ENCODE data around the gene PDIA4.

DNA sequence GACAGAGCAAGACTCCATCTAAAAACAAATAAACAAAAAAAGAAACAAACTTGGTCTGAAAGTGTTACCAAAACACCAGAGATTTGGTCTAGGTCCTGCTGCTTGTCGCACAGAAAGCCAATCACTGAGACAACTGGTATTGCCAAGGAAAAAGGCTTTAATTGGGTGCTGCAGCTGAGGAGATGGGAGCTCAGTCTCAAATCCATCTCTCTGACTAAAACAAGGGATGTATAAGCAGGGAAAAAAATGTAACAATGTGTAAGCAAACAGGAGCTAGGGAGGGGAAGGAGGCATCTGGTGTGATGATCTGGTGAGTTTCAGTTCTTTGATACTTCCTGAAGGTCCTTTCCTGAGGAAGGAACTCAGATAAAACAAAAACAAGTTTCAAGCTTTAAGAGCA is 8.4 kb upstream of the PDIA4 start:
- TF ChIP-seq, protein P1, sequence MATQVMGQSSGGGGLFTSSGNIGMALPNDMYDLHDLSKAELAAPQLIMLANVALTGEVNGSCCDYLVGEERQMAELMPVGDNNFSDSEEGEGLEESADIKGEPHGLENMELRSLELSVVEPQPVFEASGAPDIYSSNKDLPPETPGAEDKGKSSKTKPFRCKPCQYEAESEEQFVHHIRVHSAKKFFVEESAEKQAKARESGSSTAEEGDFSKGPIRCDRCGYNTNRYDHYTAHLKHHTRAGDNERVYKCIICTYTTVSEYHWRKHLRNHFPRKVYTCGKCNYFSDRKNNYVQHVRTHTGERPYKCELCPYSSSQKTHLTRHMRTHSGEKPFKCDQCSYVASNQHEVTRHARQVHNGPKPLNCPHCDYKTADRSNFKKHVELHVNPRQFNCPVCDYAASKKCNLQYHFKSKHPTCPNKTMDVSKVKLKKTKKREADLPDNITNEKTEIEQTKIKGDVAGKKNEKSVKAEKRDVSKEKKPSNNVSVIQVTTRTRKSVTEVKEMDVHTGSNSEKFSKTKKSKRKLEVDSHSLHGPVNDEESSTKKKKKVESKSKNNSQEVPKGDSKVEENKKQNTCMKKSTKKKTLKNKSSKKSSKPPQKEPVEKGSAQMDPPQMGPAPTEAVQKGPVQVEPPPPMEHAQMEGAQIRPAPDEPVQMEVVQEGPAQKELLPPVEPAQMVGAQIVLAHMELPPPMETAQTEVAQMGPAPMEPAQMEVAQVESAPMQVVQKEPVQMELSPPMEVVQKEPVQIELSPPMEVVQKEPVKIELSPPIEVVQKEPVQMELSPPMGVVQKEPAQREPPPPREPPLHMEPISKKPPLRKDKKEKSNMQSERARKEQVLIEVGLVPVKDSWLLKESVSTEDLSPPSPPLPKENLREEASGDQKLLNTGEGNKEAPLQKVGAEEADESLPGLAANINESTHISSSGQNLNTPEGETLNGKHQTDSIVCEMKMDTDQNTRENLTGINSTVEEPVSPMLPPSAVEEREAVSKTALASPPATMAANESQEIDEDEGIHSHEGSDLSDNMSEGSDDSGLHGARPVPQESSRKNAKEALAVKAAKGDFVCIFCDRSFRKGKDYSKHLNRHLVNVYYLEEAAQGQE (IDR thresholded peaks at IDR 0.05; ENCODE audit: insufficient read depth in 1 of 2, low read depth in 2 of 2, low read length in 2 of 2), result no peak
- TF ChIP-seq TAF1 (IDR thresholded peaks at IDR 0.05; ENCODE audit: borderline replicate concordance, insufficient read depth, low read length) (no peak), POLR2AphosphoS5 (IDR thresholded peaks at IDR 0.05; ENCODE audit: low read depth, low read length) (no peak), SIN3A (IDR thresholded peaks at IDR 0.05; ENCODE audit: borderline replicate concordance, insufficient read depth, low read length) (no peak), FOXP2 (optimal IDR thresholded peaks at IDR 0.05; ENCODE audit: borderline replicate concordance, extremely low read depth, extremely low read length, insufficient read depth) (no peak)
